SK-N-SH treated with all-trans-retinoic acid at 6 μM for 48 hours (cell line): ENCODE data around the gene FHOD1.

Experiments used
- GLIS3 ChIP-seq: fragments of 250-450 bp; sonication (Bioruptor Pico); IDR thresholded peaks from 2 replicates; pipeline ENCODE4 v1.5.0; 2020; ENCODE audit warnings: mild to moderate bottlenecking, moderate library complexity
- RARB ChIP-seq: fragments of 250-450 bp; sonication (Bioruptor Pico); IDR thresholded peaks from 2 replicates; pipeline ENCODE4 v1.8.0; 2021; ENCODE audit warnings: mild to moderate bottlenecking, moderate library complexity
- ZNF8 ChIP-seq: fragments of 450-650 bp; formaldehyde crosslinking; IDR thresholded peaks from 2 replicates; pipeline ENCODE4 v1.5.0; 2020; ENCODE audit warnings: mild to moderate bottlenecking, moderate library complexity
- TF ChIP-seq, protein P1 (sequence below): fragments of 250-450 bp; sonication (Bioruptor Pico); IDR thresholded peaks from 2 replicates; pipeline ENCODE4 v1.8.0; 2020; ENCODE audit warnings: mild to moderate bottlenecking, moderate library complexity, borderline replicate concordance

DNA sequence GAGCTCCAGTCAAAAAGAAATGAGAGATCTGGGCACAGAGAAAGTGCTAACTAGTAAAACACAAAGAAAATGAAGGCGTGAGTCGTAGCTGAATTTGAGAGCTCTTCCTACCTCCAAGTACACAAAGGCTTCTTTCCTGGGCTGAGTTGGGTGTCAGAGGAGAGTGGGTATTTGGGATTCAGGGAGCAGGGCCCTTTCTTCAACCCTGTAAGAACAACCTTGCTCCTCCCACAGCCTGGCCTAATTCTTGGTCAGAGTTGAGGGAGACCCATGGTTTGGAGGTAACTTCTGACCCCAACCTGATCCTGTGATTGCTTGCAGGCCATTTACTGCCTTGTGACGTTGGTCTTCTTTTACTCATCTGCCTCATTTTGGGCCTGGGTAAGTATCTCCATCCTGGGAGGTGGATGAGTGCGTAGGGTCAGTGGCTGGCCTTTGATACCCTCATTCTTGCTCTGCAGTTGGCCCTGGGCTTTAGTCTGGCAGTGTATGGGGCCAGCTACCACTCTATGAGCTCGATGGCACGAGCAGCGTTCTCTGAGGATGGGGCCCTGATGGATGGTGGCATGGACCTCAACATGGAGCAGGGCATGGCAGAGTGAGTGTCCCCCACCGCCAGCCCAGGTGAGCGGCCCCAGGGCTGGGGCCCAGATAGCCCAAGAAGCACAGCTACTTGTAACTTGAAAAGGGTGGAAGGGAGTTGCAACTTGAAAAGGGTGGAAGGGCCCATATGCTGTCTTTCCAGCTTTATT is 19.1 kb downstream of the FHOD1 start:
- TF ChIP-seq RARB (CRISPR knock-in tag): no peak
- TF ChIP-seq, protein P1, sequence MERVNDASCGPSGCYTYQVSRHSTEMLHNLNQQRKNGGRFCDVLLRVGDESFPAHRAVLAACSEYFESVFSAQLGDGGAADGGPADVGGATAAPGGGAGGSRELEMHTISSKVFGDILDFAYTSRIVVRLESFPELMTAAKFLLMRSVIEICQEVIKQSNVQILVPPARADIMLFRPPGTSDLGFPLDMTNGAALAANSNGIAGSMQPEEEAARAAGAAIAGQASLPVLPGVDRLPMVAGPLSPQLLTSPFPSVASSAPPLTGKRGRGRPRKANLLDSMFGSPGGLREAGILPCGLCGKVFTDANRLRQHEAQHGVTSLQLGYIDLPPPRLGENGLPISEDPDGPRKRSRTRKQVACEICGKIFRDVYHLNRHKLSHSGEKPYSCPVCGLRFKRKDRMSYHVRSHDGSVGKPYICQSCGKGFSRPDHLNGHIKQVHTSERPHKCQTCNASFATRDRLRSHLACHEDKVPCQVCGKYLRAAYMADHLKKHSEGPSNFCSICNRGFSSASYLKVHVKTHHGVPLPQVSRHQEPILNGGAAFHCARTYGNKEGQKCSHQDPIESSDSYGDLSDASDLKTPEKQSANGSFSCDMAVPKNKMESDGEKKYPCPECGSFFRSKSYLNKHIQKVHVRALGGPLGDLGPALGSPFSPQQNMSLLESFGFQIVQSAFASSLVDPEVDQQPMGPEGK (CRISPR knock-in tag): no peak
- no peak for TF ChIP-seq GLIS3 (CRISPR knock-in tag)
- TF ChIP-seq ZNF8: no peak
